NCI-H82 treated with DMSO at 0.1 percent for 48 hours (cell line): Measurements from ENCODE around the gene CRTAC1.

Experiments
- DNase-seq: peaks from one replicate; lab custom pipeline; 2025; ENCODE audit not compliant: unreplicated experiment; lab: John Stamatoyannopoulos, UW

The CRTAC1 gene

DNA sequence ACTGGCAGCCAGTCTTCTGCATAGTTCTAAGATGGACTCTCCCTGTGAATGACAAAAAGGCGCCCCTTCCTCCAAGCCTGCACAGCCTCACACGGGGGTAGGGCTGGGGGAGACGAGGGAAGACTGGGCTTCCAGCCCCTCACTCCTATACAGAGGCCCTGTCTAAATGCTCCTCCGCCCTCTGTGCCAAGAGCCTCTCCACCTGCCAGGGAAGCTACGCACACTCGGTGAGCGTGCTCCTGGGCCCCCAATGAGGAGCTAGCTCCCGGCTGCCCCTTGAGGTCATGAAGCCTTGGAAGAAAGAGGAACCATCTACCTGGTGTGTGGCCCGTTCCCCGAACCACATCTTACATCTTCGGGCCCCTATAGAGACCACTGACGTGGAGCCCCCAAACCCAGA, 54.8 kb downstream of the CRTAC1 start:
- no peak for DNase-seq

DNA sequence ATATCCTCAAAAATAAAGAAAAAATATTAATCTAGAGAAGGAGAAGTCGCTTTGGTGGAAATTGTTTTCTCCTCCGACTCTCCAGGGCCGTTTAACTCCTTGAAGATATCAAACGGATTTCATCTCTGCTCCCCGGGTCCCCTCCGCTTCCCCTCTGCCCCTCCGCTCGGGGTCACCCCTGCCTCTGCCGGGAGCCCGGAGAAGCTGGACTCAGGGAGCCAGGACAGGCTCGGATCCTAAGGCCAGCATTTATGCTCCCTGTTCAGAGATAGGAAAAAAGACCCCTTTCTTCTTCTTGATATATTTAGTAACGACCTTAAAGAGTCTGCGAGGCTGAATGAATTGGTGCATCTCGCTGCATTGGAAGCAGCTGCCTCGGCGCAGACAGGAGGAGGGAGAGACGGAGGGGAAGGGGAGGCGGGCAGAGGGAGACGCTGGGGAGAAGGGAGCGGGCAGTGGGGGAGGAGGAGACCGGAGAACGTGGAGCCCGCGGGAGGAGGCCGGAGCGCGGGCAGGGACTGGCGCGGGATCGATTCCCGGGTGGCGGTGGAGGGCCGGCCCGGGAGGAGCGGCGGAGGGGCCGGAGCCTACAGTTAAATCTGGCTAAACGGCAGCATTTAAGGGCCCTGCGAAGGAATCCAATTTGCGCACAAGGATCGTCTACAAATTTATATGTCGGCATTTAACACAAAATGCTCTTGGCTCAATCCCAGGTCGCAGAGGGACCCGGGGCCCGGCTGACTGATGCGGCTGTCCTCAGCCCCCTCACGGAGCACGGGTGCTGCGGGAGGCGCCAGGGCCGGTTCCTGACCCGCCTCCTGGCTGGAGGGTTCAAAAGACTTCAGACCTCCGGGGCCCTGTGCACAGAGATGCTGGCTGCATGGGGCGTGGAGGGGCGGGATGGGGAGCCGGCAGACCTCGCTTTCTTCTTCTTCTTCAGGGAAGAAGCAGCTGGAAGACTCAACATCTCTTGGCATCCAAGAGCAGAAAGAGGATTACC, 55.6 kb downstream of the CRTAC1 start:
- DNase-seq = no peak

DNA sequence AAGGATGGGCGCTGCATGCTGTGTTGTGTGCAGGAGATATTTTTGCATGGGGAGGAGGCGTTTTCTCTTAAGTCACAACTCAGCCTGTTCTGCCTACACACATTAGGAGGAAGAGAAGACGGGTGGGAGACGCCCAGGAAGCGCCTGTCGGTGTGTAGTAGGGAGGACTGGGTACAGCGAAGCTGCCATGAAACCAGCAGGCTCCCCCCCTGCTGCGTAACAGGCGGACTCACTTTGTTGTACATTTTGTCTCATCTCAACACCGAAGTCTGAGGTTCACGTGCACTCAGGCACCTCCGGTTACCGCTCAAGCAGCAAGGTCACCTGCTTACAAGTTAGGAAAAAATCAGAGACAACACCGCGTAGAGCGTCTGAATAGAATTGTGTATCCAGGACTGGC, 56.3 kb downstream of the CRTAC1 start:
- no peak for DNase-seq

DNA sequence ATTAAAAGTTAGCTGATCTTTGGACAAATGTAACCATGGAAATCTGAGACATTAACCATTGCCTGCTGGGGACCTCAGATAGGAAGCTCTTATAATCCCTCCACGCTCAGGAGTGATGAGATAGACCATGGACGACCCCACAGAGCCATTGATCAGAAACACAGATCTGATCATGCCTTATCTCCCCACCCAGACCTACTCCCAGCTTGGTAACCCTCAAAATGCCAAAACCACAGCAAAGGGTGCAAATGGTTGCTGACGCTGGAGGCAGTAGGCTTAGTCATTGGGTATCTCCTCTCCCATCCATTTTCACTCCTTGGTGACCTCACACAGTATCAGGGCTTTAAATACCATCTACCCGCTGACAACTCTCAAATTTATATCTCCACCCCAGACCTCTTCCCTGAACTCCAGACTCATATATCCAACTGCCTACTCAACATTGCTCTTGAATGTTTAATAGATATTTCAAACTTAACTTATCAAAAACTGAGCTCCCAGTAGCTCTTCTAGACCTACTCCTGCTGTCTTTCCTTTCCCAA, 60.8 kb downstream of the CRTAC1 start:
- no peak for DNase-seq

DNA sequence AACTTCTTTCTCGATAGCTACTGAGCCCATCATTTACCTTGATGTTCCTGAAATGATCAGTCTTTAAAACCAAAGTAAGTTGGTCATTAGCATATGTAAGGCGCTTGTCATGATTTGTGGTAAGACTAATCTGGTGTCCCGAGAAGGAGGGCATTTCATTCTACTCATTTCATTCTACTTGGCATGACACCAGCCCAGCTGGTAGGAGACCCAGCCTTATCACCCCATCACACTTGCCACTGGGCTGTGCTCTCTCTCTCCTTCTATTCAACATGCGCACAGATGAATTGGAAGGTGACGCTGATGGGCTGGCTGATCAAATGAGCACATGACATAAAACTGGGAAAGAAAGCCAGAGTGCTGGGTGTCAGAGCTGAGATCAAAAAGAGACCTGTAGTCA, 65.7 kb downstream of the CRTAC1 start:
- no peak for DNase-seq

DNA sequence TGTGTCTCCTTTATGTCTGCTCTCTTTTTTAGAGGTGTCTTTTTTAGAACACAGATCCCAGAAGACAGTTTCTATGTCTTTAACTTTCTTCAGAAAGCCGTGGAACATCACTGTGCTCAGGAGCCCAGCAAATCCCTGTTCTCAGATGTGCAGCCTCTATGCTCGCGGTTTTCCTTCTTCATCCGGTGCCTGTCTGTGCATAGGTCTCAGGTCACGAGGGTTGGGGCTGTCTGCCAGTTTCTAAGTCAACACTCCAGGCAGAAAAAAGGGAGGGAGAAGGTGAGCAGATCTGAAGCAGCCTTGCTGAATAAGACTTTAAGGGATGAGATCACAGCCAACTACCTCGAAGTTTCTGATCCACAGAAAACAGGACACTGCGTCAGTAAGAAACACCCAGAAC, 68.5 kb downstream of the CRTAC1 start:
- no peak for DNase-seq

DNA sequence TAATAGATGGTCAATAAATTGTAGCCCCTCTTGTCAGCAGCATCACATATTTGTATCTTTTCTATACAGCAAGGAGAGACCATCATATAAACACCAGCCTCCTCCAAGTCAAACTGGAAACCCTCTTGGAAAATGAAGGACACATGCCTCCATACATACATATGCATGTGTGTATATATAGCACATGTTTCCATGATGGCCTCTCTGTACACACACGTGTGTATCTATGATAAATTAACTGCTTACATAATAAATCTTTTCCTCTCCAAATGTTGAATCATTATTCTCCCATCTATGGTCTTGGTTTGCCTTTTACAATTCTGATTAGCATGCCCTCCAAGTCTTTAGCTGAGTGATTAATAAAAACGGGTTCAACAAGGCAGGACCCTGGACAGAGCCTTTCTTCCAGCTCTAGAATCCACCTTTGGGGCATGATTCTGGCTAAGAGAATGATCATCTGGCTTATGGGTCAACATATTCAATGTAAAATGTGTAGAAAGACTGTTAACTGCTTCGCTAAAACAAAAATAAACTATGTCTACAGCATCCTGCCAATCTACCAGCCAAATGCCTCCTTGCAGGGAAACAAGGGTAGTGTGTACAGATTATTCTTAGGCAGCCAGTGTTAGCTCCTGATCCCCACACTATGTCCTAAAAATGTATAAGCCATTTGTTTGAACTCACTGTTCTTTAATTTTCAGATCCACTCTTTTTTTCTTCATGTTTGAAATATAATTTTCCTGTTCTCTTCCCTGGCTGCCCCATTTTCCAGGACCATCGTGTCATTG, 70.0 kb downstream of the CRTAC1 start:
- no peak for DNase-seq

DNA sequence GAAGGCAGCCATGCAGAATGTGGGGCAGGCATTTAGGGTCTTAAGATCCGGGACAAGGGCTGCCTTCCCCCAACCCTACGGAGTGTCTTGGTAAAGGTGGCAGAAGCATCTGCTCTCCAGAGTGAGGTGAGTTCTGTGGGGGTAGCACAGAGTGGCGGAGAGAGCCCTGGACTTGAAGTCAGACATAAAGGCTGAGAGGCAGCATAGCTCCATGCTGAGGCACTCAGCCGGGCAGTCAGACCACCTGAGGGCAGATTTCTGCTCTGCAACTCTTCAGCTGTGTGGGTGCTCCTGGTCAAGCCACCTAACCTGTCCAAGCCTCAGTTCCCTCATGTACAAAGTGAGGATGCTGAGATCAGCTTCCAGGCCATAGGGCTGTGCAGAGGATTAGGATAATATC, 81.0 kb downstream of the CRTAC1 start:
- no peak for DNase-seq

DNA sequence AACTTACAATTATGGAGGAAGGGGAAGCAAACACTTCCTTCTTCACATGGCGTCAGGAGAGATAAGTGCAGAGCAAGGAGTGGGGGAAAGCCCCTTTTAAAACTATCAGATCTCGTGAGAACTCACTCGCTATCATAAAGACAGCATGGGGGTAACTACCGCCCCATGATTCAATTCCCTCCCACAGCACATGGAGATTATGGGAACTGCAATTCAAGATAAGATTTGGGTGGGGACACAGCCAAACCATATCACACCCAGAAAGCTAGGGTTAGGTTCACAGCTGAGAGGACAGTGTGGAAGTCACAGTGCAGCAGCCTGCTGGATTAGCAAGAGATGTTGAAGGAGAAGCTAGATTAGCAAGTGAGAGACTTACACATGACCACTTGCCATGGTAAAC, 81.6 kb downstream of the CRTAC1 start:
- DNase-seq = no peak

DNA sequence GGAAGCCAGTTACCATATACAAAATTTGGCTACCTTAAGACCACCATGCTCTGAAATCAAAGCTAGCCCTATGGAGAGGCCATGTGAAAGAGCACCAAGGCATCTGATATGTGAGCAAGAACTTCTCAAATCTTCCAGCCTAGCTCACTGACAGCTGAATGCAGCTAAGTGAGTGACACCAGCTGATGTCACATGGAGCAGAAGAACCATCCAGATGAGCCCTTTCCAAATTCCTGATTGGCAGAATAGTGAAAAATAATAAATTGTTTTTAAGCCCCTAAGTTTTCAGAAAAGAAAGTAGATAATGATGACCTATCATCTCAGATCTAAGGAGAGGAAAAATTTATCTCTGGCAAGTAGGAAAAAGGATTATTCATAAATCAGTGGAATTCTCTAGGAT, 85.6 kb downstream of the CRTAC1 start:
- DNase-seq = no peak

DNA sequence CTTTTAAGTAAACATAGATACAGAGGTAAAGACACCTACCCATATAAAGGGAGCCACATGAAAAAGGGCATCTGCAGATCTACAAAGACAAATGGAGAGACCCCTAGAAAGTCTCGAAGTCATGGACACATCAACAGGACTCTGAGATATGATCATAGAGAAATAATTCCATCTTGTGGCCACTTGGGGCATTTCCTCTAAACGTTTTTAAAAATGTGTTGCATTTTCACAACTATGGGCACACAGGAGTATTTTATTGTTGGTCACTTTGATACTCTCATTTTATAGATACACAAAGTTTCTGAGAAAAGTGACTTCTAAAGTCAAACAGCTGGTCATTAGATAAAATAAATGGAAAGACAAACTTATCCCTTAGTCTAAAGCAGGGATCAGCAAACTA, 87.1 kb downstream of the CRTAC1 start:
- DNase-seq = no peak

DNA sequence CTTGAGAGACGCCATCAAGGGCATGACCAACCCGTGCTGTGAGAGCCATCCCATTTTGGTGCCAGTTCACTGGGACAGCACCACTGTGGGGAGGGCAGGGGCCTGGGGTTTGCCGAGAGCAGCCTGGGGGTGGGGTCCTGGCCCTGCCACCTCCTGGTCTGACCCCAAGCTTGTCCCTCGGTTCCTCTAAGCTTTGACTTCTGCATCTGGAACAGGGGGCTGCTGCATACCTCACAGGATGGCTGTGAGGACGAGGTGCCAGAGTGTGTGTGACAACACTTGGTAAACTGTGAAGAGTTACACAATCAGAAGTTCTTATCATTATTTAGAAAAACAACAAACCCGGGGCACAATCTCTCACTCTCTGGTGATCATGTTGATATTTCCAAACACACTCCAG, 89.9 kb downstream of the CRTAC1 start:
- DNase-seq = no peak

DNA sequence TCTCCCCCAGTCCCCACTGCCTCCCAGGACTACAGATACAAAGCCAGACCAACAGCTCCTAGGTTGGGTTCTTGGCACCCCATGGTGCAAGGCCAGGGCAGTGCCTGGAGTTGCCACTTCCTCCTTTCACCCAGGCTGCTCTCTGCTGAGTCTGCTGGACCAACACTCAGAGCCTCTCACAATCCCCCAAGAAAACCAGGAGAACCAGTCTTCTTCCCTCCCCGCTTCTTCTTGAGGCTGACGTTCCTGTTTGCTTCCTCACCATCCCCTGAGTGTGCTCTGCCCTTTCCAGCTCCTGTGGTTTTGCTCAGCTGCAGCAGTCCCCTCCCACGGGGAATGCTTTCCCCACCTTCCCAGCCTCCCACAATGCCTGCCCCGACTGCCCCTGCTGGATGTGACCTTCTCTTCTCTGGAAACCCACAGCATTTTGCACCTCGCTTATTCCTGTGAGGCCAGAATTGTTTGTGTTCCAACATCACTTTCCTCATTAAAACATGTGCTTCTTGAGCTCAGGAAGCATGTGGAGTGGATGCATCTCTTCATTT, 90.9 kb downstream of the CRTAC1 start:
- no peak for DNase-seq

DNA sequence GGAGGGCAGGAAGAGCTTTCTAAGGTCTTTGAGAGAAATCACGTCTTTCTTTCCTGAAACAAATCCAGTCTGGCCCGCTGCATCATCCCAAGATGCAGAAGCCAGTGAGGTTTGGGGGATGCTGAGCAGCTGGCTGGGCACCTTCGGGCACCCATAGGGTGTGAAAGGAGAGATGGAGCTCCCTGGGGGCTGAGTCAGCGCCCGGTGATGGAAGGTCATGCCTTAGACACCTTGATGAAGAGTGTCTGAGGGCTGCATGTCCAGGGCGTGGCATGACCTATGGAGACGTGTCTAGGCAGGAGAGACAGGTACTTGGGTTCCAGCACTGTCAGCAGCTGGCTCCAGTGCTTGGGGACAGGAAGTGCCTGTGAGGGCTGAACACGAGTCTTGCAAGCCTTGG, 92.5 kb downstream of the CRTAC1 start:
- no peak for DNase-seq

DNA sequence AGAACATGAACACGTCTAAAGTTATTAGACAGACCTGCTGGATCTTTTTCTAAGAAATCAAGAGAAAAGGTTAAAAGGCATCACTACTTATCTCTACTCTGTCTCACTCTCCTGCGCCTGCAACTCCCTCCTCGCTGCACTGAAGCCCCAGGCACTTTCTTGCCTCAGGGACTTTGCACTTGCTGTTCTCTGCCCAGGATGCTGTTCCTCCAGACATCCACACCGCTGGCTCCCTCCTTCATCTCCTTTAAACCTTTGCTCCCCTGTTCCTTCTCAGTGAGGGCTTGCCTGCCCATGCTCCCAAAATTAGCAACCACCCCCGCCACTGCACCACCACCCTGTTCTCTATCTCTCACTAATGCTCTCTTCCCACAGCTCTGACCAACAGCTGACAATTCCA, 93.4 kb downstream of the CRTAC1 start:
- DNase-seq = no peak

DNA sequence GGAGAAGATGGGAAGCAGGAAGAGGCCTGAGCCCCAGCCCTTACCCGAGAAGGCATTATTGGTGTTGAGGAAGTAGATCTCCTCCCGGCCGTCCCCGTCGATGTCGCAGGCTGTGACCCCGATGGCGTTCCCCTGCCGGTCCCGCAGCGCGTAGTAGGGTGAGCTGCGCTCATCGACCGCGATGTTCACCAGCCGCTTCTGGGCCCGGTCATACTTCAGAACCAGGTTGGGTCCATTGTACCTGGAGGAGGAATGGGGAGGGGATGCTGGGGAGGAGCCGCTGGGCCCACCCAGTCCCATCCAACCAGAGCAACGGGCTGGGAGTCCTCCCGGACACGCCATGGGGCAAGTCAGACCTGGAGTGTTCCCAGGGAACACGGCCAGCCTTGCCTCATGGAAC, 94.3 kb downstream of the CRTAC1 start:
- no peak for DNase-seq

DNA sequence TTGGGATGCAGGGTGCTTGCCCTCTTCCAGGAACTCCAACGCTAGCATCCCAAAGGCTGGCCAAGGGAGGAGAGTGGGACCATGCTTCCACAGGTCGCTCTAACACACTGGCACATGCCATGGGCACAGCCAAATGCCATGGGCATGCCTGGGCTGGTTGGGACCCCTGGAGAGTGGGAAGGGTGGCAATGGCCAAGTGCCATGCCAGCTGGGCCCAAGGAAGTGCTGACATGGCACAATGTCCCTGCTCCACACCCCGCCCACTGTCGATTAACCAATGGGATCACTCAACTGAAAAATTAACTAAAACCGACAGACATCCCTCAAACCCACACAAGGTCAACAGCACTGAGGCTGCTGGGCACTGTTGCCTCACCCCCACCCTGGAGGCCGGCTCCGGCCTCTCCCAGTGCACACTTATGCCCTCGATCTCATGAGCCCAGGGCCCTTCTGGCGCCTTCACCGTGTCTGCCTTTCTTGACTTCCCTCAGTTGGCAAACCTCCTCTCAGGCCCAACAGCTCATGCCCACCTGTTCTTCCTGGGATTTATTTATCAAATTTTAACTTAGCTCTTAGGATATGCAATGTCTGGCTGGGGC, 97.4 kb downstream of the CRTAC1 start:
- DNase-seq = no peak

DNA sequence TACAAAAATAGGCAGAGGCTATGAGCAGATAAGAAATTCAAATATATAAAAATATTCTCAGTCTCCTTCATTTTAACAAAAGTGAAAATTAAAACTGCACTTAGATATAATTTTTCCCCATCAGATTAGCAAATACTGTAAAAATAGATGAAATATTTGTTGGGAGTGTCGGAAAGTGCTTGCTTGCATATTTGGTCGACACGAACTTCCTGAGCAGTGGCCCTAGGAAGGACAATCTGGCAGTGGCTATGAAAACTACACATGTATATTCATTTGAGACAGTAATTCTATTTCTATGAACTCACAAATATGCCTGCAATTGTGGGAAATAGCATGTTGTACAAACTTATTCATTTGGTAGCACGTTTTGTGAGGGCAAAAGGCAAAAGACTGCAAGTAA, 99.4 kb downstream of the CRTAC1 start:
- no peak for DNase-seq

DNA sequence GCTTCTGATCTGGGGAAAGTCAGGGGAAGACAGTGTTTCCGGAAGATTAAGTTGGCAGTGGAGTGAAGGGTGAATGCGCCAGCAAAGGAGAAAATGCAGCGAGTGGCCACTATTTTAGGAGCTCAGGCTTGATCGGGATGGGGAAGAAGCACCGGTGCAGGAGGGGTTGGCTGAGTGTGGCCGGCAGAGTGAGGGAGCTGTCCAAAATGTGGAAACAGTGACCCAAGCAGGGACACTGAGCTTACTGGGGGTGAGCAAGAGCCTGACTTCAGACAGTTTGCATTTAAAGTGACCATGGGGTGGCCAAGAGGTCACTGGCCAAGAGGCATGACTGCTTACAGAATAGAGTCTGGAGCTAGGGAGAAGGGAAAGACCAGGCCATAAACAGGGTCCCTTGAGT, 101.5 kb downstream of the CRTAC1 start:
- no peak for DNase-seq

DNA sequence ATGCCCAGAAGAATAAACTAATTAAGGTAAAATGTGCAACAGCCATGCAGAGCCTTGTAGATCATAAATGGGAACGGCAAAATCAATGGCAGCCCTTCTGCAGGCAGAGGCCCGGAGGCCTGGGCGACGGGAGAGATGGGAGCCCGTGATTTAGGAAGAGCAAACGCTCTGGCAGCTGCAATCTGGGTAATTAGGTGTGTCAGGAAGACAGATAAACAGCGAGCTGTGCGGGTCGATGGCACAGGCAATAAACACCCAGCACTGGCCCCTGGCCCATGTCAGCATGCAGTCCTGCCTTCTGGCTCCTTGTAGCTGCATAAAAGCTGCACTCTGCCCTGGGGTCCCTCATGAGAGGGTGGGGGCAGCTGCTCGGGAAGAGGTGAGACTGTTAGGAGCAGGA, 102.8 kb downstream of the CRTAC1 start:
- DNase-seq = no peak

DNA sequence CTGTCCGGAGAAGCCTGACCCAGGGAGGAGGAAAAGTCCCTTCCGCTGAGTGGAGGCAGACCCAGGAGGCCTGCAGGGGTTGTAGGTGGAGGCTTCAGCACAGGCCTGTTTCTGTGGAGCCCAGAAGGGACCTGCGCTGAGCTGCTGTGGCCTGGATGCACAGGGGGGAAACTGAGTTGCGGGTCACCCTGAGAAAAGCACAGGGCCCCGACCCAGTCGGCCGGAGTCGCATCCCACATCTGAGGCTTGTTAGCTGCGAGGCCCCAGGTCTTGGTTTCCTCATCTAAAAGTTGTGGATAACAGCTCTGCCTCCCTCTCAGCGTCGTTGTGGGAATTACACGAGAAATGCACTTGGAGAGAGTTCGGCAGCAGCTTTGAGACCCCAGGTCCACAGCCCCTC, 104.4 kb downstream of the CRTAC1 start:
- no peak for DNase-seq
